Measurements from ENCODE around the gene CKS2. TPM values are rescaled to one million over a fixed set of nuclear protein-coding genes. Genes with fewer than 3 reads are reported as not detected.

CKS2 gene
- total RNA-seq, 1 donor, result 228 TPM

- TF ChIP-seq, protein P1, sequence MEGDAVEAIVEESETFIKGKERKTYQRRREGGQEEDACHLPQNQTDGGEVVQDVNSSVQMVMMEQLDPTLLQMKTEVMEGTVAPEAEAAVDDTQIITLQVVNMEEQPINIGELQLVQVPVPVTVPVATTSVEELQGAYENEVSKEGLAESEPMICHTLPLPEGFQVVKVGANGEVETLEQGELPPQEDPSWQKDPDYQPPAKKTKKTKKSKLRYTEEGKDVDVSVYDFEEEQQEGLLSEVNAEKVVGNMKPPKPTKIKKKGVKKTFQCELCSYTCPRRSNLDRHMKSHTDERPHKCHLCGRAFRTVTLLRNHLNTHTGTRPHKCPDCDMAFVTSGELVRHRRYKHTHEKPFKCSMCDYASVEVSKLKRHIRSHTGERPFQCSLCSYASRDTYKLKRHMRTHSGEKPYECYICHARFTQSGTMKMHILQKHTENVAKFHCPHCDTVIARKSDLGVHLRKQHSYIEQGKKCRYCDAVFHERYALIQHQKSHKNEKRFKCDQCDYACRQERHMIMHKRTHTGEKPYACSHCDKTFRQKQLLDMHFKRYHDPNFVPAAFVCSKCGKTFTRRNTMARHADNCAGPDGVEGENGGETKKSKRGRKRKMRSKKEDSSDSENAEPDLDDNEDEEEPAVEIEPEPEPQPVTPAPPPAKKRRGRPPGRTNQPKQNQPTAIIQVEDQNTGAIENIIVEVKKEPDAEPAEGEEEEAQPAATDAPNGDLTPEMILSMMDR (IDR thresholded peaks at IDR 0.05; ENCODE audit: insufficient read depth, low read depth, low read length), result no peak
- H3K4me3 ChIP-seq (ENCODE audit: low read depth, low read length), result no peak overlapping the region
- no peak for DNase-seq (ENCODE audit: low read depth)
Measured at GRCh38 chr9:89353989-89354388, 43.0 kb downstream of the CKS2 start.

- no peak overlapping the region for H3K4me3 ChIP-seq (ENCODE audit: low read depth, low read length)
- DNase-seq (ENCODE audit: low read depth), result no peak
- TF ChIP-seq, protein P1 (IDR thresholded peaks at IDR 0.05; ENCODE audit: insufficient read depth, low read depth, low read length), result no peak
Measured at GRCh38 chr9:89354471-89354870, 43.5 kb downstream of the CKS2 start.

GRCh38 chr9:89356782-89357181 is 45.8 kb downstream of the CKS2 start:
- no peak overlapping the region for H3K4me3 ChIP-seq (ENCODE audit: low read depth, low read length)
- DNase-seq (ENCODE audit: low read depth), result no peak
- TF ChIP-seq, protein P1 (IDR thresholded peaks at IDR 0.05; ENCODE audit: insufficient read depth, low read depth, low read length), result no peak

DNA sequence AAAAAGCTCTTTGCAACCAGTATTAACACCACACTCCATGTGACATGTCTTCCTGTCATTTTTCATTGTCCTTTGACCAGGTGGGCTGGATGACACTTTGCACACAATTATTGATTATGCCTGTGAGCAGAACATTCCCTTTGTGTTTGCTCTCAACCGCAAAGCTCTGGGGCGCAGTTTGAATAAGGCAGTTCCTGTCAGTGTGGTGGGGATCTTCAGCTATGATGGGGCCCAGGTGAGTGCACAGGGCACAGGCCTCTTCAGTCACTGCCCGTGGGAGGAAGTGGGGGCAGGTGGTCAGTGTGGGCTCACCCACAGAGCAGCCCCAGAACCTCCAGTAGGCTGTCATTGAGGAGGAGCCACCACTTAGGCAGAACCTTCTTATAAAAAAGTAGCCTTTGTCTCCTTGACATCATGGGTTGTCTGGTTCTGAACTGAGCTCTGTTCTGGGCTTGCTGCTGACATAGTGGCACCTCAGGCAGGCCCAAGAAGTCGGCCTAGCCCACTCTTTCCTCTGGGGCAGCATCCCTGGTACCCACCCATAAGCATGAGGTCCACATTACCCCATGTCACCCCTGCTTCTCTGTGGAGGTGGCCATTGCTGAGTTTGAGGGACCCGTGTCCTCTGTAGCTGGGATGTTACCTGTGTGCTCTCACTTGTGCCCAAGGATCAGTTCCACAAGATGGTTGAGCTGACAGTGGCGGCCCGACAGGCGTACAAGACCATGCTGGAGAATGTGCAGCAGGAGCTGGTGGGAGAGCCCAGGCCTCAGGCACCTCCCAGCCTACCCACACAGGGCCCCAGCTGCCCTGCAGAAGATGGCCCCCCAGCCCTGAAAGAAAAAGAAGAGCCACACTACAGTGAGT is 46.6 kb downstream of the CKS2 start:
- TF ChIP-seq, protein P1 (IDR thresholded peaks at IDR 0.05; ENCODE audit: insufficient read depth, low read depth, low read length), result no peak
- no peak overlapping the region for H3K4me3 ChIP-seq (ENCODE audit: low read depth, low read length)
- no peak for DNase-seq (ENCODE audit: low read depth)

DNA sequence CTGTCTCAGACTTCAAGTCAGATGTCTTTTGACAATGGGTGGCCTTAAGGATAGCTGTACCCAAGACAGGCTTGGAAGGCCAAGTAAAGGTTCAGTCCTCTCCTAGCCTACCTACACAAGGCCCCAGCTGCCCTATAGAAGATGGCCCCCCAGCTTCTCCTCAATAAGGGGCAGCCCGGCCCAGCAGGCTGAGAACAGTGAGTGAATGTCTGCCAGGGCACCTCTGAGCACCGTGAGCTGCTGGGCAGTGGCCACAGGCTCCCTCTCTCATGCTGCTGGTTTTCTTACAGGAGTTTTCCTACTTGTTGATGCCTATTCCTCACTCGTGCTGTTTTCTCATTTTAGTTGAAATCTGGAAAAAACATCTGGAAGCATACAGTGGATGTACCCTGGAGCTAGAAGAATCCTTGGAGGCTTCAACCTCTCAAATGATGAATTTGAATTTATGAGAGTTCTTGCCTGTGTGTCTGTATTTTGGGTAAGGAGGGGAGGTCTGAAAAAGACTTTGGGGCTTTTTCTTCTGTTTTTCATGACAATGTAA is 47.5 kb downstream of the CKS2 start:
- H3K4me3 ChIP-seq (ENCODE audit: low read depth, low read length), result no peak overlapping the region
- TF ChIP-seq, protein P1 (IDR thresholded peaks at IDR 0.05; ENCODE audit: insufficient read depth, low read depth, low read length), result no peak
- no peak for DNase-seq (ENCODE audit: low read depth)

DNA sequence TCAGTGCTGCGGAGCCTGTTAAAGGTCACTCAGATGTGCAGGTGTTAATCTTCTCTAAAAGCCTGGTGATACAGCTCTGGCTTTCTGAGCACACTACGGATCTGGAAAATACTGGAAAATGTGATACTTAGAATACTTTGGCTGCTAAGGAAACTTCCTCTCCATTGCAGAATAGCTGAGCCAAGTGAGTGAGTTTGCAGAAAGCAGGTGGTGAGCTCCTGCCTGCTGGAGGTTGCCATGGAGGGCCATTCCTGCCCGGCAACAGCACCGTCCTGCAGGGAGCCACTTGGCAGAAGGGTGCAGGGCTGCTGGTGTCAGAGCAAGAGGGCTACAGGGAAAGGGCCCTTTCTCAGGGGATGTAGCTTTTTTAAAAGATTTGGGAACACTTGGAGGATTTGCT is 48.0 kb downstream of the CKS2 start:
- TF ChIP-seq, protein P1 (IDR thresholded peaks at IDR 0.05; ENCODE audit: insufficient read depth, low read depth, low read length), result no peak
- no peak overlapping the region for H3K4me3 ChIP-seq (ENCODE audit: low read depth, low read length)
- DNase-seq (ENCODE audit: low read depth), result no peak

Data from fibroblast of villous mesenchyme (primary cell).